Endodermal cell (in vitro differentiated cells): Measurements from ENCODE around the gene MB21D2. TPM values are rescaled to one million over a fixed set of nuclear protein-coding genes. Genes with fewer than 3 reads are reported as not detected.

Source experiments
- DNase-seq: peaks from one replicate; pipeline ENCODE4 v3.0.0-alpha.2; 2017
- H3K27ac ChIP-seq: 2 replicates; pipeline ENCODE4 v1.5.1; 2013; ENCODE audit warnings: mild to moderate bottlenecking, low read depth, low read length, moderate library complexity
- H3K27me3 ChIP-seq: 2 replicates; pipeline ENCODE4 v1.6.1; 2013; ENCODE audit warnings: mild to moderate bottlenecking, low read length, moderate library complexity; ENCODE audit not compliant: insufficient read depth, control insufficient read depth, poor library complexity, severe bottlenecking
- H3K36me3 ChIP-seq: 2 replicates; pipeline ENCODE4 v1.7.0; 2013; ENCODE audit warnings: mild to moderate bottlenecking, low read length, moderate library complexity; ENCODE audit not compliant: control insufficient read depth, insufficient read depth
- H3K4me1 ChIP-seq: one replicate; pipeline ENCODE4 v1.7.0; 2013; ENCODE audit warnings: low read length; ENCODE audit not compliant: control insufficient read depth, insufficient read depth
- H3K4me3 ChIP-seq: 2 replicates; pipeline ENCODE4 v1.5.1; 2013; ENCODE audit warnings: mild to moderate bottlenecking, low read length, moderate library complexity
- H3K9ac ChIP-seq: 2 replicates; pipeline ENCODE4 v1.6.1; 2013; ENCODE audit warnings: mild to moderate bottlenecking, low read length, moderate library complexity; ENCODE audit not compliant: poor library complexity, severe bottlenecking; ENCODE audit errors: extremely low read depth
- H3K9me3 ChIP-seq: 2 replicates; pipeline ENCODE4 v1.6.1; 2013; ENCODE audit warnings: mild to moderate bottlenecking, low read length, moderate library complexity; ENCODE audit not compliant: control insufficient read depth
- H3K27ac Mint-ChIP-seq: 2 replicates; pipeline ENCODE4 v1.8.0; 2020; ENCODE audit warnings: mixed read lengths
- H3K27me3 Mint-ChIP-seq: 2 replicates; pipeline ENCODE4 v1.8.0; 2021; ENCODE audit warnings: mild to moderate bottlenecking, mixed read lengths; ENCODE audit not compliant: insufficient read depth
- H3K36me3 Mint-ChIP-seq: 2 replicates; pipeline ENCODE4 v1.8.0; 2020; ENCODE audit warnings: low read depth, mixed read lengths
- H3K4me1 Mint-ChIP-seq: 2 replicates; pipeline ENCODE4 v1.8.0; 2020; ENCODE audit warnings: mixed read lengths
- H3K4me3 Mint-ChIP-seq: 2 replicates; pipeline ENCODE4 v1.8.0; 2020; ENCODE audit warnings: mild to moderate bottlenecking, moderate library complexity, mixed read lengths
- H3K9me3 Mint-ChIP-seq: 2 replicates; pipeline ENCODE4 v1.8.0; 2020; ENCODE audit warnings: mild to moderate bottlenecking, mixed read lengths
- WGBS, 2 experiments: methylation state at CpG; one replicate each; pipeline versions ENCODE4 v1.1.5 to v1.1.7; 2013; ENCODE audit warnings: missing lambda C conversion rate in 2 of 2, mixed read lengths in 1 of 2; ENCODE audit not compliant: insufficient coverage in 1 of 2, insufficient read length in 1 of 2; 5-methylcytosine and 5-hydroxymethylcytosine counted together
- total RNA-seq, 2 donors: library from RNA; stranded (reverse); fragmentation: NEBNext Ultra II Directional in 1 of 2; extraction: Animal tissue kit (Norgen Biotek cat#: 25700) in 1 of 2; gene quantifications; 2 replicates in 1 of 2; 3 replicates in 1 of 2; pipeline ENCODE4 v1.2.1, GENCODE V29; 2021
- TF ChIP-seq, protein P1 (sequence below): fragments of 200-600 bp; sonication (generic); conservative IDR thresholded peaks from 2 replicates; pipeline ENCODE4 v1.5.0; 2021; ENCODE audit warnings: antibody characterized with exemption, mild to moderate bottlenecking

MB21D2 gene
- total RNA-seq, 2 donors from 2014 or later = 5.7 to 6.9 TPM

DNA sequence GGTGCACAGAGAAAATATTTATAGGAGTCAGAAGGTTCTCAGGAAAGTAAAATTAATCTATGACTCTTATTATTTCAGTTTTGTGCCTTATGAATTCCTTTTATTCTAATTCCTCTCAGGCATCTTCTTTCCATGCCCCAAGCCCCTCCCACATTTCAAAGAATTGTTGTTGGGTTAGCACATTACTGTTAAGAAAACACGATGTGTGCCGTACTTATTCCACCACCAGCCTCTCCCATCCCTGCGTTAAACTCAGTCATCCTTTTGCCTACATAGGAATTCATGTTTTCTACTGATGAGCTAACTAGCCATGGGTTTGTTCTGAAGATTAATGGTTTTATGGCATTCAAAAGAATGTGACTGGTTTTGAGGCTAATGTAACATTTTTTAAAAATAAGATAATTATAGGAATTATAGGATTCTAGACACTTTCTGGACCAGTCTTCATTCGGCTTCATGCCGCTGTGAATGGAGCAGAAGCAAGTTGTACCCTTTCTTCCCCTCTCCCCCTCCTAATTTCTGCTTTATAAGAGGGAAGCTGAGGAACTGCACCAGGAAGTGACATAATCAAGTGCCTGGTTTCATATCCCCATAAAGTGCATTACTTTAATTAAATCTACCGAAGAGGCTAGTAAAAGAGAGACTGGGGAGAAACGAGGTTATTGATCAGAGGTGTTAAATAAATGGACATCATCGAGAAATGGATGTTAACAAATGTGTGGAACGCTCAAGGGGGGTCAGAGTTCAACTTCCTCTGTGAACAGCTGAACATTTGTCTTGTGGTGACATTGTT, 12.3 kb upstream of the MB21D2 start:
- H3K4me3 Mint-ChIP-seq = no peak overlapping the region
- no peak for DNase-seq
- H3K4me1 ChIP-seq = peaks cover 12% of the 10 kb centered on the region
- TF ChIP-seq, protein P1, sequence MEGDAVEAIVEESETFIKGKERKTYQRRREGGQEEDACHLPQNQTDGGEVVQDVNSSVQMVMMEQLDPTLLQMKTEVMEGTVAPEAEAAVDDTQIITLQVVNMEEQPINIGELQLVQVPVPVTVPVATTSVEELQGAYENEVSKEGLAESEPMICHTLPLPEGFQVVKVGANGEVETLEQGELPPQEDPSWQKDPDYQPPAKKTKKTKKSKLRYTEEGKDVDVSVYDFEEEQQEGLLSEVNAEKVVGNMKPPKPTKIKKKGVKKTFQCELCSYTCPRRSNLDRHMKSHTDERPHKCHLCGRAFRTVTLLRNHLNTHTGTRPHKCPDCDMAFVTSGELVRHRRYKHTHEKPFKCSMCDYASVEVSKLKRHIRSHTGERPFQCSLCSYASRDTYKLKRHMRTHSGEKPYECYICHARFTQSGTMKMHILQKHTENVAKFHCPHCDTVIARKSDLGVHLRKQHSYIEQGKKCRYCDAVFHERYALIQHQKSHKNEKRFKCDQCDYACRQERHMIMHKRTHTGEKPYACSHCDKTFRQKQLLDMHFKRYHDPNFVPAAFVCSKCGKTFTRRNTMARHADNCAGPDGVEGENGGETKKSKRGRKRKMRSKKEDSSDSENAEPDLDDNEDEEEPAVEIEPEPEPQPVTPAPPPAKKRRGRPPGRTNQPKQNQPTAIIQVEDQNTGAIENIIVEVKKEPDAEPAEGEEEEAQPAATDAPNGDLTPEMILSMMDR = no peak
- H3K27me3 Mint-ChIP-seq = no peaks in the 10 kb centered on the region
- no peaks in the 10 kb centered on the region for H3K9me3 ChIP-seq
- no peak overlapping the region for H3K9ac ChIP-seq
- no peaks in the 10 kb centered on the region for H3K36me3 Mint-ChIP-seq
- H3K4me3 ChIP-seq = no peak overlapping the region
- no peaks in the 10 kb centered on the region for H3K36me3 ChIP-seq
- 86 to 94% methylated on average over 5 to 9 of the region's 9 CpGs for WGBS, 2 experiments
- H3K9me3 Mint-ChIP-seq = no peaks in the 10 kb centered on the region
- no peak overlapping the region for H3K27ac ChIP-seq
- no peaks in the 10 kb centered on the region for H3K27me3 ChIP-seq
- H3K4me1 Mint-ChIP-seq = peaks cover 21% of the 10 kb centered on the region
- no peak overlapping the region for H3K27ac Mint-ChIP-seq

DNA sequence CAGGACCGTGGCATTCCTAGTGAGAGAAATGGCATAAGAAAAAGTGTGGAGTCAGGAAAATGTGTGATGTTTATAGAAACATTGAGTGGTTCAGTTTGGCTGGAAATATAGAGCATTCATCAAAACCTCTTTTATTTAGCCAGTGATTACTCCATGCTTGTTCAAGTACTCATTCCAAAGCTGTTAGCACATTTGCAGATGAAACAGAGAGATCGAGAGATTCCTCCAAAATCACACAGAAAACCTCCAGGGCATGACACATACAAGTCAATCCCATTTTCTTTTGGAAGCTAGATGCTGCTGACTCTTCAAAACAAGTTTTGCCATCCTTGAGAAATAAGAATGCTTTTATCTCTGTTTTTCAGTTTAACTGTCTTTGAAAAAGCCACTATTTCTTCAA, 11.5 kb upstream of the MB21D2 start:
- 80 to 91% methylated on average over 2 of the region's 2 CpGs for WGBS, 2 experiments
- no peak overlapping the region for H3K27ac ChIP-seq
- TF ChIP-seq, protein P1 = no peak
- no peak for DNase-seq
- Mint-ChIP-seq H3K4me1 (peaks cover 23% of the 10 kb centered on the region), H3K4me3 (no peak overlapping the region), H3K36me3 (no peaks in the 10 kb centered on the region), H3K27ac (no peak overlapping the region), H3K27me3 (no peaks in the 10 kb centered on the region), H3K9me3 (no peaks in the 10 kb centered on the region)
- H3K4me1 ChIP-seq = peaks cover 12% of the 10 kb centered on the region
- H3K27me3 ChIP-seq = no peaks in the 10 kb centered on the region
- H3K9me3 ChIP-seq = no peaks in the 10 kb centered on the region
- H3K36me3 ChIP-seq = no peaks in the 10 kb centered on the region
- no peak overlapping the region for H3K9ac ChIP-seq
- H3K4me3 ChIP-seq = no peak overlapping the region

DNA sequence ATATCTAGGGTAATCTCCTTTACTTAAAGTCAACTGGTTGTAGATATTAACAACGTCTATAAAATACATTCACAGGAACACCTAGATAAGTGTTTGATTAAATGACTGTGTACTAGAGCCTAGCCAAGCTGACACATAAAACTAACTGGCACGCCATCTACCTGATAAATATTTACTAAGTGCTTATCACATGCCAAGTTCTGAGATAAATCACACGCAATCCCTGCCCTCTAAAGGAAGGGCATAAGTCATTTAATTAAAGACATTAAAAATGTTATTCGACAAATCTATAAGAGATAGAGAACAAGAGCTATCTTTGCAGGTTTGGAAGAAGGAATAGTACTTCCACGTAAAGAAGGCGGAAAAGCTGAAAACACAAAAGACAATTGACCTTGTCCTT, 11.1 kb upstream of the MB21D2 start:
- no peak for DNase-seq
- H3K36me3 Mint-ChIP-seq = no peaks in the 10 kb centered on the region
- H3K4me3 Mint-ChIP-seq = no peak overlapping the region
- H3K4me1 Mint-ChIP-seq = peaks cover 25% of the 10 kb centered on the region
- no peak overlapping the region for H3K27ac Mint-ChIP-seq
- Histone ChIP-seq H3K27me3 (no peaks in the 10 kb centered on the region), H3K9ac (no peak overlapping the region), H3K36me3 (no peaks in the 10 kb centered on the region), H3K9me3 (no peaks in the 10 kb centered on the region), H3K4me3 (no peak overlapping the region), H3K27ac (no peak overlapping the region), H3K4me1 (peaks cover 12% of the 10 kb centered on the region)
- TF ChIP-seq, protein P1 = no peak
- no peaks in the 10 kb centered on the region for H3K9me3 Mint-ChIP-seq
- H3K27me3 Mint-ChIP-seq = no peaks in the 10 kb centered on the region
- 91 to 94% methylated on average over 2 to 5 of the region's 6 CpGs for WGBS, 2 experiments
